Natural killer cell treated with Interleukin-12 subunit alpha and Interleukin-12 subunit beta and Interleukin-15 and Interleukin-18, amount 100 ng/mL, for 72 hours (primary cell): Measurements from ENCODE around the gene GYG1. TPM values are rescaled to one million over a fixed set of nuclear protein-coding genes. Genes with fewer than 3 reads are reported as not detected.

Experiments
- ATAC-seq, 2 donors: fragments of 150-1000 bp; cut with Tn5 transposase in 1 of 2; sonication (Bioruptor Pico), chemical (Tn5 transposase) in 1 of 2; 2 replicates each; pipeline ENCODE4 v1.10.0; 2021
- DNase-seq: peaks from one replicate; pipeline ENCODE4 v3.0.0; 2022; ENCODE audit warnings: low spot score
- H3K27ac Mint-ChIP-seq, 2 donors: 1 replicate in 1 of 2; 2 replicates in 1 of 2; pipeline ENCODE4 v1.8.0; 2022; ENCODE audit warnings: mixed read lengths in 2 of 2, mild to moderate bottlenecking in 1 of 2, moderate library complexity in 1 of 2
- H3K27me3 Mint-ChIP-seq, 2 donors: 1 replicate in 1 of 2; 2 replicates in 1 of 2; pipeline ENCODE4 v1.8.0; 2022; ENCODE audit warnings: mixed read lengths in 2 of 2
- H3K36me3 Mint-ChIP-seq: one replicate; pipeline ENCODE4 v1.8.0; 2022; ENCODE audit warnings: mixed read lengths
- H3K4me1 Mint-ChIP-seq, 2 donors: 1 replicate in 1 of 2; 2 replicates in 1 of 2; pipeline ENCODE4 v1.8.0; 2022; ENCODE audit warnings: low read depth in 2 of 2, mixed read lengths in 2 of 2, mild to moderate bottlenecking in 1 of 2
- H3K4me3 Mint-ChIP-seq: one replicate; pipeline ENCODE4 v1.8.0; 2022; ENCODE audit warnings: mixed read lengths
- H3K9me3 Mint-ChIP-seq: 2 replicates; pipeline ENCODE4 v1.8.0; 2022; ENCODE audit warnings: mixed read lengths
- total RNA-seq, 2 donors: library from RNA; stranded (reverse); gene quantifications; one replicate each; pipeline ENCODE4 v1.2.3, GENCODE V29; 2022

The GYG1 gene
- total RNA-seq, 2 donors from 2014 or later = 83.5 to 112 TPM

- ATAC-seq (peak; percentile 51 to 53), DNase-seq (no peak)
- peaks cover 42% of the 10 kb centered on the region for H3K36me3 Mint-ChIP-seq
- H3K4me3 Mint-ChIP-seq = peak overlapping the region; percentile 80
- H3K4me1 Mint-ChIP-seq = peaks cover 50 to 66% of the 10 kb centered on the region in 2 donors
- H3K27me3 Mint-ChIP-seq = no peaks in the 10 kb centered on the region
- H3K9me3 Mint-ChIP-seq = no peaks in the 10 kb centered on the region
- peak overlapping the region; percentile 95 to 97 for H3K27ac Mint-ChIP-seq
Measured at GRCh38 chr3:148998715-148999423, 7.5 kb downstream of the GYG1 start.

- Mint-ChIP-seq H3K36me3 (peaks cover 45% of the 10 kb centered on the region), H3K27ac (peak overlapping the region; percentile 95 to 97), H3K27me3 (no peaks in the 10 kb centered on the region), H3K4me1 (peaks cover 50 to 67% of the 10 kb centered on the region in 2 donors), H3K4me3 (peak overlapping the region; percentile 80), H3K9me3 (no peaks in the 10 kb centered on the region)
- ATAC-seq = peak; percentile 76 to 77
- DNase-seq = no peak
Measured at GRCh38 chr3:148999806-149000205, 8.5 kb downstream of the GYG1 start.

- peak; percentile 77 to 89 for ATAC-seq
- H3K4me1 Mint-ChIP-seq = peaks cover 50 to 66% of the 10 kb centered on the region in 2 donors
- peak overlapping the region; percentile 80 for H3K4me3 Mint-ChIP-seq
- no peaks in the 10 kb centered on the region for H3K27me3 Mint-ChIP-seq
- H3K36me3 Mint-ChIP-seq = peaks cover 44% of the 10 kb centered on the region
- DNase-seq = no peak
- H3K9me3 Mint-ChIP-seq = no peaks in the 10 kb centered on the region
- peak overlapping the region; percentile 95 to 97 for H3K27ac Mint-ChIP-seq
Measured at GRCh38 chr3:149000206-149000745, 8.9 kb downstream of the GYG1 start.

- Mint-ChIP-seq H3K36me3 (peaks cover 30% of the 10 kb centered on the region), H3K4me1 (peaks cover 46 to 55% of the 10 kb centered on the region in 2 donors), H3K27ac (peak overlapping the region; percentile 95 to 97), H3K9me3 (no peaks in the 10 kb centered on the region), H3K4me3 (peak overlapping the region; percentile 36), H3K27me3 (no peaks in the 10 kb centered on the region)
- DNase-seq = no peak
- ATAC-seq = no peak
Measured at GRCh38 chr3:149001727-149002126, 10.4 kb downstream of the GYG1 start.

- peaks cover 51 to 52% of the 10 kb centered on the region in 2 donors for H3K4me1 Mint-ChIP-seq
- H3K4me3 Mint-ChIP-seq = peak overlapping the region; percentile 57
- H3K36me3 Mint-ChIP-seq = peaks cover 25% of the 10 kb centered on the region
- H3K27me3 Mint-ChIP-seq = no peaks in the 10 kb centered on the region
- ATAC-seq (peak in 1 of 2 donors; percentile 32), DNase-seq (no peak)
- peak overlapping the region in 1 of 2 donors; percentile 44 for H3K27ac Mint-ChIP-seq
- H3K9me3 Mint-ChIP-seq = no peaks in the 10 kb centered on the region
Measured at GRCh38 chr3:149003653-149004305, 12.4 kb downstream of the GYG1 start.

GRCh38 chr3:149004622-149005021 is 13.3 kb downstream of the GYG1 start:
- H3K4me1 Mint-ChIP-seq = peaks cover 48 to 50% of the 10 kb centered on the region in 2 donors
- no peak for DNase-seq
- H3K36me3 Mint-ChIP-seq = peaks cover 27% of the 10 kb centered on the region
- peak overlapping the region in 1 of 2 donors; percentile 44 for H3K27ac Mint-ChIP-seq
- no peak for ATAC-seq
- no peaks in the 10 kb centered on the region for H3K9me3 Mint-ChIP-seq
- no peak overlapping the region for H3K4me3 Mint-ChIP-seq
- H3K27me3 Mint-ChIP-seq = no peaks in the 10 kb centered on the region

- Mint-ChIP-seq H3K9me3 (no peaks in the 10 kb centered on the region), H3K27me3 (no peaks in the 10 kb centered on the region), H3K4me3 (no peak overlapping the region), H3K36me3 (peaks cover 27% of the 10 kb centered on the region), H3K27ac (no peak overlapping the region), H3K4me1 (peaks cover 48% of the 10 kb centered on the region in 2 donors)
- no peak for ATAC-seq
- no peak for DNase-seq
Measured at GRCh38 chr3:149005416-149005815, 14.1 kb downstream of the GYG1 start.

- no peaks in the 10 kb centered on the region for H3K9me3 Mint-ChIP-seq
- H3K4me3 Mint-ChIP-seq = no peak overlapping the region
- H3K27ac Mint-ChIP-seq = peak overlapping the region; percentile 86 to 93
- ATAC-seq (no peak), DNase-seq (no peak)
- peaks cover 28% of the 10 kb centered on the region for H3K36me3 Mint-ChIP-seq
- H3K27me3 Mint-ChIP-seq = no peaks in the 10 kb centered on the region
- peaks cover 49% of the 10 kb centered on the region in 2 donors for H3K4me1 Mint-ChIP-seq
Measured at GRCh38 chr3:149007567-149008257, 16.4 kb downstream of the GYG1 start.

GRCh38 chr3:149009732-149010131 is 18.4 kb downstream of the GYG1 start:
- peaks cover 35% of the 10 kb centered on the region for H3K36me3 Mint-ChIP-seq
- H3K4me3 Mint-ChIP-seq = peak overlapping the region; percentile 60
- H3K27me3 Mint-ChIP-seq = no peaks in the 10 kb centered on the region
- peaks cover 53 to 55% of the 10 kb centered on the region in 2 donors for H3K4me1 Mint-ChIP-seq
- ATAC-seq (peak; percentile 98 to 99), DNase-seq (peak; percentile 82)
- peak overlapping the region; percentile 86 to 93 for H3K27ac Mint-ChIP-seq
- no peaks in the 10 kb centered on the region for H3K9me3 Mint-ChIP-seq

- peak overlapping the region; percentile 86 to 93 for H3K27ac Mint-ChIP-seq
Measured at GRCh38 chr3:149010504-149010951, 19.2 kb downstream of the GYG1 start.

GRCh38 chr3:149010966-149011365 is 19.6 kb downstream of the GYG1 start:
- DNase-seq (no peak), ATAC-seq (no peak)
- Mint-ChIP-seq H3K36me3 (peaks cover 46% of the 10 kb centered on the region), H3K27ac (peak overlapping the region; percentile 86 to 93), H3K9me3 (no peaks in the 10 kb centered on the region), H3K4me3 (peak overlapping the region; percentile 60), H3K27me3 (no peaks in the 10 kb centered on the region), H3K4me1 (peaks cover 62 to 67% of the 10 kb centered on the region in 2 donors)

More at GRCh38 chr3:149010504-149010951, 19.2 kb downstream of the GYG1 start:
- Mint-ChIP-seq H3K36me3 (peaks cover 43% of the 10 kb centered on the region), H3K27me3 (no peaks in the 10 kb centered on the region), H3K9me3 (no peaks in the 10 kb centered on the region), H3K4me3 (peak overlapping the region; percentile 60), H3K4me1 (peaks cover 60 to 63% of the 10 kb centered on the region in 2 donors)
- ATAC-seq (no peak), DNase-seq (no peak)

GRCh38 chr3:149011676-149012075 is 20.3 kb downstream of the GYG1 start:
- DNase-seq (no peak), ATAC-seq (no peak)
- Mint-ChIP-seq H3K9me3 (no peaks in the 10 kb centered on the region), H3K27me3 (no peaks in the 10 kb centered on the region), H3K27ac (peak overlapping the region; percentile 86 to 93), H3K4me3 (no peak overlapping the region), H3K36me3 (peaks cover 46% of the 10 kb centered on the region), H3K4me1 (peaks cover 64 to 70% of the 10 kb centered on the region in 2 donors)

GRCh38 chr3:149013726-149014125 is 22.4 kb downstream of the GYG1 start:
- DNase-seq = no peak
- Mint-ChIP-seq H3K9me3 (no peaks in the 10 kb centered on the region), H3K36me3 (peaks cover 41% of the 10 kb centered on the region), H3K4me3 (peak overlapping the region; percentile 38), H3K27ac (peak overlapping the region; percentile 53 to 74), H3K4me1 (peaks cover 54 to 69% of the 10 kb centered on the region in 2 donors), H3K27me3 (no peaks in the 10 kb centered on the region)
- no peak for ATAC-seq
